ENCODE measurements around the gene NKX3-2.

NKX3-2 gene

DNA sequence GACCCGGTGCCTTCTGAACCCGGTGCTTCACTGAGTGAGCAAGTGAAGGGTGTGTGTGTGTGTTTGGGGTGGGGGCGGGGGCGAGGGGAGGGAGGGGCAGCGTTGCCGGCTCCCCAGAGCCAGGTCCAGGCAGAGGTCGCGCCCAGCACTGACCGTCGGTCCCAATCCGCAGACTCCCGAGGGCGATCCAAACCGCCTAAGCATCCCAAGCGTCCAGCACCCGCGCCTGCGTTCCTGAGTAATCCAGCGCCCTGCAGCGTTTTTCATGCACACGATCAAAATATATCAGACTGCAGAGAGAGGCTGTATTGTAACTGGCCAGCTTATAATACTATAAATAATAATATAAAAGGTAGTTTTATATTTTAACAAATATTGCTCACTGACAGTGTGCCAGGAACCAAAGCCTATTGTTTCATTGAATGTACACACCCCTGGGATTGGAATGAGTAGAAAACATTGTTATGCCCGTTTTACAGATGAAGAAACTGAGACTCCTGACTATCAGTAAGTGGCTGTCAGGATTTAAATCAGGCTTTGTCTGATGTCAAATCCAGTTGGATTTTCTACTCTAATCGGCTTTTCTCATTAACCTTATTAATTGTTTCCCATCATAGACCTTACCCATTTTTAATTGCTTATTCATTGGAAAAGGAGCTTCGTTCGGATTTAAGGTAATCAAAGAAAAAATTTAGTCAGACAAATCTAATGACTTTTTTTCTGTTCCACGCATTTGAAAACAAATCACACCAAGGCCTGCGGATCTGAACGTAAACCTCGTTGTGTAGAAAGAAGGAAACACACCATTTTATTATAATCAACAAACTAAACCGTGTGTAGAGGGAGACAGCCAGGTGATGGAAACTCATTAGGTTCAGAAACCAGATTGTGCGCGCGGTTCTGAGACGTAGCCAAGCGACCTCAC is 4.0 kb upstream of the NKX3-2 start:
- Histone ChIP-seq H3K27ac (no peak overlapping the region), H3K9me3 (ENCODE audit: low read depth, low read length) (no peaks in the 10 kb centered on the region), H3K36me3 (ENCODE audit: insufficient read depth, low read length) (no peaks in the 10 kb centered on the region), H3K4me3 (no peak overlapping the region), H3K9ac (ENCODE audit: insufficient read length) (no peak overlapping the region)
- DNase-seq (ENCODE audit: low read depth, low spot score): no peak
- TF ChIP-seq EZH2 (IDR thresholded peaks at IDR 0.05) (no peak), POLR2AphosphoS5 (IDR thresholded peaks at IDR 0.05; ENCODE audit: borderline replicate concordance, low read depth, low read length) (no peak), FOXP2 (optimal IDR thresholded peaks at IDR 0.05; ENCODE audit: control extremely low read depth, extremely low read length, insufficient read depth) (no peak)

- DNase-seq (ENCODE audit: low read depth, low spot score): no peak
- TF ChIP-seq POLR2AphosphoS5 (IDR thresholded peaks at IDR 0.05; ENCODE audit: borderline replicate concordance, low read depth, low read length) (no peak), EZH2 (IDR thresholded peaks at IDR 0.05) (no peak), FOXP2 (optimal IDR thresholded peaks at IDR 0.05; ENCODE audit: control extremely low read depth, extremely low read length, insufficient read depth) (no peak)
- H3K36me3 ChIP-seq (ENCODE audit: insufficient read depth, low read length): no peaks in the 10 kb centered on the region
- no peaks in the 10 kb centered on the region for H3K9me3 ChIP-seq (ENCODE audit: low read depth, low read length)
- no peak overlapping the region for H3K4me3 ChIP-seq
- H3K27ac ChIP-seq: no peak overlapping the region
- no peak overlapping the region for H3K9ac ChIP-seq (ENCODE audit: insufficient read length)
Measured at GRCh38 chr4:13547485-13548041, 3.3 kb upstream of the NKX3-2 start.

DNA sequence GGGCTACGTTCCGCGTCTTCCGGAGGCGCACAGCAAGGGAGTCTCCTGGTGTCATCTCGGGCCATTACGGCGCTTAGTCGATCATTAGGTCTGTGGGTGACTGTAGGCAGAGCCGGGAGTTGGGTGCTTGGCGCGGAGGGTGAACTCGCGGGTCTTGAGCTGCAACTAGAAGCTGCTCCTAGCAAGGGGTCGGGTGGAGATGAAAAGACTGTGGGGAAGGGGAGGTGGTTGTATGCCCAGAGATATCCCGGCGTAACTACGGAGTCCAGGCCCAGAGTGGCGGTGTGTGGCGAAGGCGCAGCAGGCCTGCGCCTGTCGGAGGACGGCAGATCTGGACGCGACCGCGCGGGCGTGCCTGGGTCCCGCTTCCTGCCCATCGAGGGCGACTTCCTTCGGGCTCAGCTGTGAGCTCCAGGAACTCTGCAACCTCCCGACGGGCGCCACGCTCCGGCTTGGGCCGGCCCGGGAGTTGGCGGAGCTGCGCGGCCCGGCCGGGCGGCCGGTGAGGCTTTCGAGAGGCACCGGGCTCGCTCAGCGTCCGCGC is 2.7 kb upstream of the NKX3-2 start:
- no peak overlapping the region for H3K9ac ChIP-seq (ENCODE audit: insufficient read length)
- TF ChIP-seq POLR2AphosphoS5 (IDR thresholded peaks at IDR 0.05; ENCODE audit: borderline replicate concordance, low read depth, low read length) (no peak), FOXP2 (optimal IDR thresholded peaks at IDR 0.05; ENCODE audit: control extremely low read depth, extremely low read length, insufficient read depth) (no peak), EZH2 (IDR thresholded peaks at IDR 0.05) (no peak)
- no peaks in the 10 kb centered on the region for H3K36me3 ChIP-seq (ENCODE audit: insufficient read depth, low read length)
- H3K9me3 ChIP-seq (ENCODE audit: low read depth, low read length): no peaks in the 10 kb centered on the region
- H3K4me3 ChIP-seq: no peak overlapping the region
- no peak overlapping the region for H3K27ac ChIP-seq
- no peak for DNase-seq (ENCODE audit: low read depth, low spot score)

GRCh38 chr4:13546142-13546940 is 2.0 kb upstream of the NKX3-2 start:
- TF ChIP-seq POLR2AphosphoS5 (IDR thresholded peaks at IDR 0.05; ENCODE audit: borderline replicate concordance, low read depth, low read length): no peak
- TF ChIP-seq FOXP2 (optimal IDR thresholded peaks at IDR 0.05; ENCODE audit: control extremely low read depth, extremely low read length, insufficient read depth): no peak
- no peak for TF ChIP-seq EZH2 (IDR thresholded peaks at IDR 0.05)
- no peaks in the 10 kb centered on the region for H3K9me3 ChIP-seq (ENCODE audit: low read depth, low read length)
- DNase-seq (ENCODE audit: low read depth, low spot score): no peak
- H3K9ac ChIP-seq (ENCODE audit: insufficient read length): no peak overlapping the region
- no peak overlapping the region for H3K4me3 ChIP-seq
- H3K27ac ChIP-seq: no peak overlapping the region
- no peaks in the 10 kb centered on the region for H3K36me3 ChIP-seq (ENCODE audit: insufficient read depth, low read length)

GRCh38 chr4:13545394-13545808 is 1.1 kb upstream of the NKX3-2 start:
- peak overlapping the region; percentile 32 for H3K9ac ChIP-seq (ENCODE audit: insufficient read length)
- peak overlapping the region; percentile 69 for H3K4me3 ChIP-seq
- no peak overlapping the region for H3K27ac ChIP-seq
- TF ChIP-seq FOXP2 (optimal IDR thresholded peaks at IDR 0.05; ENCODE audit: control extremely low read depth, extremely low read length, insufficient read depth) (no peak), POLR2AphosphoS5 (IDR thresholded peaks at IDR 0.05; ENCODE audit: borderline replicate concordance, low read depth, low read length) (no peak), EZH2 (IDR thresholded peaks at IDR 0.05) (no peak)
- H3K9me3 ChIP-seq (ENCODE audit: low read depth, low read length): no peaks in the 10 kb centered on the region
- no peak for DNase-seq (ENCODE audit: low read depth, low spot score)
- H3K36me3 ChIP-seq (ENCODE audit: insufficient read depth, low read length): no peaks in the 10 kb centered on the region

- TF ChIP-seq FOXP2 (optimal IDR thresholded peaks at IDR 0.05; ENCODE audit: control extremely low read depth, extremely low read length, insufficient read depth): no peak
- no peak for TF ChIP-seq POLR2AphosphoS5 (IDR thresholded peaks at IDR 0.05; ENCODE audit: borderline replicate concordance, low read depth, low read length)
- H3K9ac ChIP-seq (ENCODE audit: insufficient read length): peak overlapping the region; percentile 32
- H3K27ac ChIP-seq: no peak overlapping the region
- no peak for DNase-seq (ENCODE audit: low read depth, low spot score)
- H3K4me3 ChIP-seq: peak overlapping the region; percentile 69
- H3K36me3 ChIP-seq (ENCODE audit: insufficient read depth, low read length): no peaks in the 10 kb centered on the region
- H3K9me3 ChIP-seq (ENCODE audit: low read depth, low read length): no peaks in the 10 kb centered on the region
Measured at GRCh38 chr4:13544606-13545393, 492 bp upstream of the NKX3-2 start.

GRCh38 chr4:13543032-13543838 is 1.1 kb downstream of the NKX3-2 start:
- Histone ChIP-seq H3K9me3 (ENCODE audit: low read depth, low read length) (no peaks in the 10 kb centered on the region), H3K9ac (ENCODE audit: insufficient read length) (no peak overlapping the region), H3K36me3 (ENCODE audit: insufficient read depth, low read length) (no peaks in the 10 kb centered on the region), H3K27ac (no peak overlapping the region), H3K4me3 (no peak overlapping the region)
- DNase-seq (ENCODE audit: low read depth, low spot score): no peak
- TF ChIP-seq FOXP2 (optimal IDR thresholded peaks at IDR 0.05; ENCODE audit: control extremely low read depth, extremely low read length, insufficient read depth): no peak
- TF ChIP-seq EZH2 (IDR thresholded peaks at IDR 0.05): no peak
- TF ChIP-seq POLR2AphosphoS5 (IDR thresholded peaks at IDR 0.05; ENCODE audit: borderline replicate concordance, low read depth, low read length): no peak
